Endothelial cell of umbilical vein (primary cell): ENCODE data around the gene PLEKHG5. TPM values are rescaled to one million over a fixed set of nuclear protein-coding genes. Genes with fewer than 3 reads are reported as not detected.

Experiments
- BruUV-seq: library from RNA; stranded (reverse); fragments of 400-500 nt; replicated peaks from 2 replicates; lab custom pipeline; 2021; lab: Mats Ljungman, UMichigan
- CTCF ChIA-PET: fragments of 300-600, 350-600 bp; sonication (Branson Sonifier 250); formaldehyde crosslinking; loops from one replicate; lab custom pipeline; 2021; ENCODE audit warnings: antibody characterized with exemption, inconsistent platforms; lab: Charles Lee
- POLR2A ChIA-PET: fragments of 300-600, 350-600 bp; sonication (Branson Sonifier 250); formaldehyde crosslinking; loops from one replicate; lab custom pipeline; 2021; ENCODE audit warnings: antibody characterized with exemption, inconsistent platforms; lab: Charles Lee
- DNase-seq: peaks from one replicate; pipeline ENCODE4 v3.0.0-alpha.2; 2011; ENCODE audit warnings: low read depth, low spot score
- FAIRE-seq: peaks from 2 replicates; lab custom pipeline; 2011; peaks lifted over from hg19 to GRCh38; lab: Jason Lieb, UNC
- H2AFZ ChIP-seq: 2 replicates; pipeline ENCODE4 v1.6.0; 2012; ENCODE audit warnings: low read depth, low read length, control low read depth, inconsistent platforms
- H3K27ac ChIP-seq: 2 replicates; pipeline ENCODE4 v1.5.1; 2011; ENCODE audit warnings: low read depth, mild to moderate bottlenecking, control low read depth, low read length, moderate library complexity; ENCODE audit not compliant: insufficient read depth
- H3K27me3 ChIP-seq, 2 experiments: 2 replicates each; pipeline versions ENCODE4 v1.6.0 to v1.6.1; 2011; ENCODE audit warnings: low read length in 2 of 2, mixed read lengths in 1 of 2; ENCODE audit not compliant: control insufficient read depth in 2 of 2, insufficient read depth in 2 of 2
- H3K36me3 ChIP-seq, 2 experiments: 2 replicates in 1 of 2; 3 replicates in 1 of 2; pipeline ENCODE4 v1.5.1; 2011; ENCODE audit warnings: low read length in 2 of 2, mild to moderate bottlenecking in 1 of 2, moderate library complexity in 1 of 2; ENCODE audit not compliant: control insufficient read depth in 2 of 2, insufficient read depth in 2 of 2; ENCODE audit errors: extremely low read depth in 1 of 2
- H3K4me1 ChIP-seq: 3 replicates; pipeline ENCODE4 v1.5.1; 2011; ENCODE audit warnings: mild to moderate bottlenecking, low read length; ENCODE audit not compliant: control insufficient read depth, insufficient read depth; ENCODE audit errors: extremely low read depth
- H3K4me2 ChIP-seq: 2 replicates; pipeline ENCODE4 v1.6.1; 2011; ENCODE audit warnings: low read length, control low read depth, mixed read lengths; ENCODE audit not compliant: insufficient read depth
- H3K4me3 ChIP-seq, 3 experiments: fragments of 200-600 bp in 1 of 3; sonication (generic), shearing (Covaris generic) in 1 of 3; replicated peaks in 1 of 3; 2 replicates each; pipeline ENCODE4 v1.5.1; 2011 to 2016; ENCODE audit warnings: control low read depth in 3 of 3, low read length in 3 of 3, mild to moderate bottlenecking in 2 of 3, inconsistent platforms in 1 of 3, low read depth in 1 of 3, moderate library complexity in 1 of 3; ENCODE audit not compliant: insufficient read depth in 1 of 3
- H3K79me2 ChIP-seq: 2 replicates; pipeline ENCODE4 v1.6.0; 2012; ENCODE audit warnings: low read length, inconsistent platforms; ENCODE audit not compliant: control insufficient read depth, insufficient read depth
- H3K9ac ChIP-seq: replicated peaks from 2 replicates; pipeline ENCODE3; 2011; ENCODE audit warnings: low read length, control low read depth; ENCODE audit not compliant: insufficient read depth; ENCODE audit errors: extremely low read depth
- H3K9me1 ChIP-seq: replicated peaks from 3 replicates; pipeline ENCODE4 v1.6.0; 2011; ENCODE audit warnings: mild to moderate bottlenecking, low read length; ENCODE audit not compliant: control insufficient read depth, insufficient read depth; ENCODE audit errors: extremely low read depth
- H3K9me3 ChIP-seq: replicated peaks from 2 replicates; pipeline ENCODE4 v1.5.1; 2012; ENCODE audit warnings: low read length, inconsistent platforms; ENCODE audit not compliant: control insufficient read depth, insufficient read depth
- H4K20me1 ChIP-seq: replicated peaks from 2 replicates; pipeline ENCODE3; 2011; ENCODE audit warnings: mild to moderate bottlenecking, low read length; ENCODE audit not compliant: control insufficient read depth, insufficient read depth; ENCODE audit errors: extremely low read depth
- EZH2 ChIP-seq: IDR thresholded peaks from 2 replicates; pipeline ENCODE4 v1.6.1; 2012; ENCODE audit warnings: borderline replicate concordance, low read depth, mild to moderate bottlenecking, moderate library complexity, low read length, inconsistent platforms; ENCODE audit not compliant: severe bottlenecking
- FOS ChIP-seq: IDR thresholded peaks from 2 replicates; pipeline ENCODE4 v1.6.1; 2011; ENCODE audit warnings: mild to moderate bottlenecking, low read length, moderate library complexity, borderline replicate concordance; ENCODE audit not compliant: insufficient read depth
- GATA2 ChIP-seq: IDR thresholded peaks from 2 replicates; pipeline ENCODE4 v1.7.0; 2011; ENCODE audit warnings: low read depth, mild to moderate bottlenecking, moderate library complexity, mixed read lengths, low read length; ENCODE audit not compliant: insufficient read length, insufficient read depth
- JUN ChIP-seq: IDR thresholded peaks from 2 replicates; pipeline ENCODE4 v1.6.1; 2011; ENCODE audit warnings: borderline replicate concordance, low read depth; ENCODE audit not compliant: insufficient read length, insufficient read depth
- MYC ChIP-seq: IDR thresholded peaks from one replicate; pipeline ENCODE4 v1.6.1; 2011; ENCODE audit warnings: mild to moderate bottlenecking, low read depth, low read length
- POLR2A ChIP-seq: IDR thresholded peaks from 2 replicates; pipeline ENCODE4 v1.6.1; 2012; ENCODE audit warnings: low read depth, mild to moderate bottlenecking, control low read depth, low read length
- POLR2AphosphoS5 ChIP-seq: IDR thresholded peaks from 2 replicates; pipeline ENCODE4 v1.6.1; 2012; ENCODE audit warnings: low read depth, mild to moderate bottlenecking, control low read depth, low read length, moderate library complexity; ENCODE audit not compliant: insufficient read depth
- dilution Hi-C: fragments of 300-500 bp; cut with MboI; formaldehyde crosslinking; loops from one replicate; pipeline ENCODE4 v1.15.0; 2019; ENCODE audit warnings: low sequenced_read_pairs; ENCODE audit not compliant: extremely low pct_ligation_motif_present
- intact Hi-C: fragments of 100-400 bp; cut with micrococcal nuclease; formaldehyde crosslinking; loops from one replicate; pipeline ENCODE4 v1.10.0; 2022
- polyA plus RNA-seq, 4 experiments: library from polyadenylated mRNA; depleted of rRNA in 3 of 4; stranded (reverse) in 3 of 4; unstranded in 1 of 4; fragments of >200 nt; gene quantifications; 2 replicates each; pipeline versions ENCODE4 v1.2.1 to v1.2.3, GENCODE V29; 2011 to 2012; ENCODE audit warnings: missing spikeins in 1 of 4
- total RNA-seq: library from RNA; stranded (reverse); gene quantifications from 2 replicates; pipeline ENCODE4 v1.2.3, GENCODE V29; 2021
- TF ChIP-seq, protein P1 (sequence below): IDR thresholded peaks from 2 replicates; pipeline ENCODE4 v1.6.1; 2011; ENCODE audit not compliant: insufficient read depth, insufficient read length
- TF ChIP-seq, protein P2 (sequence below), 2 donors: IDR thresholded peaks; 1 replicate in 1 of 2; 2 replicates in 1 of 2; pipeline ENCODE4 v1.5.1; 2011; ENCODE audit warnings: low read length in 2 of 2, mild to moderate bottlenecking in 2 of 2, moderate library complexity in 2 of 2, control low read depth in 1 of 2, inconsistent platforms in 1 of 2, low read depth in 1 of 2; ENCODE audit not compliant: insufficient read depth in 1 of 2; ENCODE audit errors: extremely low read depth in 1 of 2

The PLEKHG5 gene
- total and polyA plus RNA-seq, 2 donors (not counting 3 experiments of a cell fraction or from before 2014, with no cell fraction given), result 30.6 to 56.9 TPM

GRCh38 chr1:6509220-6509918 is 17.9 kb upstream of the PLEKHG5 start:
- Histone ChIP-seq H3K79me2 (no peaks in the 10 kb centered on the region), H3K27me3 (no peaks in the 10 kb centered on the region), H3K36me3 (no peaks in the 10 kb centered on the region), H3K4me2 (no peak overlapping the region), H3K9me1 (no peaks in the 10 kb centered on the region), H4K20me1 (no peaks in the 10 kb centered on the region), H3K4me1 (no peaks in the 10 kb centered on the region), H3K9ac (no peak overlapping the region), H2AFZ (no peak overlapping the region), H3K9me3 (no peaks in the 10 kb centered on the region), H3K27ac (no peak overlapping the region), H3K4me3 (no peak overlapping the region)
- dilution Hi-C loops (no loop called here), intact Hi-C loops (no loop called here)
- FAIRE-seq (no peak), DNase-seq (no peak)
- no TSS peak for BruUV-seq
- POLR2A ChIA-PET, result no interaction called here
- CTCF ChIA-PET, result interaction anchor here (1.0 to 1.5 kb wide), 3 partner anchors 13 to 137 kb away, joined by 3 to 9 read pairs (median 4); no protein-coding TSS in a partner anchor
- TF ChIP-seq POLR2A (no peak), FOS (no peak), GATA2 (no peak), EZH2 (no peak), POLR2AphosphoS5 (no peak), MYC (no peak), JUN (no peak)
- TF ChIP-seq, protein P1, sequence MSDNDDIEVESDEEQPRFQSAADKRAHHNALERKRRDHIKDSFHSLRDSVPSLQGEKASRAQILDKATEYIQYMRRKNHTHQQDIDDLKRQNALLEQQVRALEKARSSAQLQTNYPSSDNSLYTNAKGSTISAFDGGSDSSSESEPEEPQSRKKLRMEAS, result no peak
- TF ChIP-seq, protein P2, sequence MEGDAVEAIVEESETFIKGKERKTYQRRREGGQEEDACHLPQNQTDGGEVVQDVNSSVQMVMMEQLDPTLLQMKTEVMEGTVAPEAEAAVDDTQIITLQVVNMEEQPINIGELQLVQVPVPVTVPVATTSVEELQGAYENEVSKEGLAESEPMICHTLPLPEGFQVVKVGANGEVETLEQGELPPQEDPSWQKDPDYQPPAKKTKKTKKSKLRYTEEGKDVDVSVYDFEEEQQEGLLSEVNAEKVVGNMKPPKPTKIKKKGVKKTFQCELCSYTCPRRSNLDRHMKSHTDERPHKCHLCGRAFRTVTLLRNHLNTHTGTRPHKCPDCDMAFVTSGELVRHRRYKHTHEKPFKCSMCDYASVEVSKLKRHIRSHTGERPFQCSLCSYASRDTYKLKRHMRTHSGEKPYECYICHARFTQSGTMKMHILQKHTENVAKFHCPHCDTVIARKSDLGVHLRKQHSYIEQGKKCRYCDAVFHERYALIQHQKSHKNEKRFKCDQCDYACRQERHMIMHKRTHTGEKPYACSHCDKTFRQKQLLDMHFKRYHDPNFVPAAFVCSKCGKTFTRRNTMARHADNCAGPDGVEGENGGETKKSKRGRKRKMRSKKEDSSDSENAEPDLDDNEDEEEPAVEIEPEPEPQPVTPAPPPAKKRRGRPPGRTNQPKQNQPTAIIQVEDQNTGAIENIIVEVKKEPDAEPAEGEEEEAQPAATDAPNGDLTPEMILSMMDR (IDR thresholded peaks at IDR 0.05; ENCODE audit: extremely low read depth in 1 of 2, insufficient read depth in 1 of 2, low read depth in 1 of 2, low read length in 2 of 2), result no peak
